NCI-H526 treated with DMSO at 0.1 percent for 48 hours (cell line): Measurements from ENCODE around the gene CORO2A.
"Not testable (repeated sequence)": the region's sequence is repeated elsewhere in the genome, so short reads cannot be mapped to it uniquely, and the experiment has no call there.

ENCODE experiments used
- DNase-seq: peaks from one replicate; lab custom pipeline; 2025; lab: John Stamatoyannopoulos, UW

Gene CORO2A

GRCh38 chr9:98117097-98117496 is 75.3 kb downstream of the CORO2A start:
- DNase-seq = not testable (repeated sequence)

GRCh38 chr9:98109052-98109451 is 83.4 kb downstream of the CORO2A start:
- DNase-seq = no peak

DNA sequence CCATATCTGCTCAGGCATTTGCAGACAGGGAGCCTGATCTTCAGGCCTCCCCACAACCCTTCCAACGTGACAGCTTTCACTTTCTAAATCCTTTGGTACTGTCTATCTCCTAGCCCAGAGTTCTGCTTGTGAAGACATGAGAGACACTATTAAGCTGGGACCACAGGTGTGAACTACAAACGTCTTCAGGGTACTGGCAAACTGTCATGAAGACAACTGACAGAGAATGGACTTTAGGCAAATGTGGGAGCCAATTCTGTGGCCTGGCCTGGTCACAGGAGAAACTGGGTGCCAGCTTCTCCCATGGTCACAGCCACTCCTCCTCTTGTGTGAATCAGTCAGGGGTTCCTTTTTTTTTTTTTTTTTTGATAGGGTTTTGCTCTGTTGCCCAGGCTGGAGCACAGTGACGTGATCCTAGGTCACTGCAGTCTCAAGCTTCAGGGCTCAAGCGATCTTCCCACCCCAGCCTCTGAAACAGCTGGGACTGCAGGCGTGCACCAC is 83.9 kb downstream of the CORO2A start:
- no peak for DNase-seq

DNA sequence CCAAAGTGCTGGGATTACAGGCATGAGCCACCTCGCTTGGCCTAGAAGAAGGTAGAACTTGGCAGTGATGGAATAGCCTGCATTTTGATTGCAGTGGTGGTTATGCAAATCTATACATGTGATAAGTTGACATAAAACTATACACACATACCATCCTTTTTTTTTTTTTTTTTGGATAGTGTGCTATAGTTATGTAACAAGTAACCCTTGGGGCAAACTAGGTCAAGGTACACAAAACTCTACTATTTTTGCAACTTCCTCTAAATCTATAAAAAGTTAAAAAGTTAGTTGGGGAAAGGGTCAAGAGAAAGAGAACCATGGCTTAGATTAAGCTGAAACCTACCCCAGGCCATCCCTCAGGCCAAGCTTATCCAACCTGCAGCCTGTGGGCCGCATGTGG is 84.5 kb downstream of the CORO2A start:
- no peak for DNase-seq

DNA sequence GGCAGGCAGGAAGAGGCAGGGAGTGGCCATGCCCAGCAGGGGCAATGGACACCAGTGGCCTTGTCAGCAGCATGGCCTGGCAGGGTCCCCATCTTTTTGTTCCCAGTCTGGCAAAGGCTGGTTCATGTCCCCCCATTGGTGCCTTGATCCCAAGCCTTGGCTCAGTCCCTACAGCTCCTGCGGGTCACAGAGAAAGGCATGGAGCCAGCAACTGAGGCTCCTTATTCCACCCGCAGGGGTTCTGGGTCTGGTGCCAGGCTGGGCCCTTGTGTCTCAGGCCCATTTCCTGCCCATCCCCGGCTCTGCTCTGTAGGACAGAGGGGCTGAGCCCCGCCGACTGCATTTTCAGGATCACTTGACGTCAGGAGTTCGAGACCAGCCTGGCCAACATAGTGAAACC is 87.4 kb downstream of the CORO2A start:
- no peak for DNase-seq

DNA sequence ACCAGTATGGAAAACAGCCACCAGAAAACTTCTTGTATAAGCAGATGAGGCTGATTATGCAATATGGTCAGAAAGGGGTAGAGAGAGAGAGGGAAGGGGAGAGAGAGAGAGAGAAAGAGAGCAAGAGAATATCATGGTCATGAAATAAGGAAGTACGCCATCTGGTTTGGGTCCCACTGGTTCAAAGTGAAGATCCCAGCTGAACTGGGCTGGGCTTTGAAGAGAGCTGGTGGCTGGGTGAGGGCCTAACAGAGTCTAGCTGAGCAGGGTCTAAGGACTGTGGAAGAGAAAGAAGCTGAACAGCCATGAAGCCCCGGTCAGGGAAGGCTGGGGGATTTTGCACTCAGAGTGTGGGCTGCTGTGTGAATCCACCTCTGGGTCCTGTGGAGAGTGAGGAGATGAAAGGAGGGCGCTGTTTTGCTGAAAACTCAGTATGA is 88.0 kb downstream of the CORO2A start:
- no peak for DNase-seq

GRCh38 chr9:98101868-98102273 is 90.6 kb downstream of the CORO2A start:
- no peak for DNase-seq

- DNase-seq = no peak
These were observed 91.0 kb downstream of the CORO2A start for GRCh38 chr9:98101416-98101815.

DNA sequence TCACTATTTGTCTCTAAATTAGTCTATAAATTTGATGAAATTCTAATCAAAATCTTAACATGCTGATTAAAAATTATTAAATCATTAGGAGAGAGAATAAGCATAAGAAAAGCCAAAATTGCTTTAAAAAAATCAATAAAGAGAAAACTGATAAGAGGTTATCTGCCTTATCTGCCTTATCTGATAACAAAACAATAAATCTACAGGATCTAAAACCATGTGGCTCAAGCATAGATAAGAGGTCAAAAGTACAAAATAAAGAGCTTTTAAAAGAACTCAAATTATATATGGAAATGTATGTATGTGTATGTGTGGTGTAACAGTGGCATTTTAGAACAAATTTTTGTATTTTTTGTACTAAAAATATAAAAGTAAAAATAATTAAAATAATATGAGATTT is 92.0 kb downstream of the CORO2A start:
- DNase-seq = no peak

GRCh38 chr9:98099898-98100297 is 92.5 kb downstream of the CORO2A start:
- DNase-seq = no peak

GRCh38 chr9:98099346-98099745 is 93.1 kb downstream of the CORO2A start:
- DNase-seq = no peak

DNA sequence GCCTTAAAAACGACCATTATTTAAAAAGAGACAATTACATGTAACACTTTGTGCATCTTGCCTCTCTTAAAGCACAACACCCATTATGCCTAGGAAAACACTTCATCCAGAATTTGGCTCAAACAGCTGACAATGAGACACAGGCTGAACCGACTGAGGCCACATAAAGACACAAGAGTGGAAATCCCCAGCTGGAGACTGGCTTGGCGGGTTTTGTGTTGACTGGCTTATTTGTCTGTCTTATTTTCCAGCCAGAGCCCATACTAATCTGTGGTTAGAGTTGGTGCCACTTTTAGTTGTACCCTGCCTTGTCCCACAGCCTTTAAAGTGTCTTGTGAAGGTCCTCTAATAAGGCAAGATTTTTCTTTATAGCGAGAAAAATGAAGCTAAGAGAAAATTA is 94.6 kb downstream of the CORO2A start:
- no peak for DNase-seq

GRCh38 chr9:98096091-98096490 is 96.3 kb downstream of the CORO2A start:
- no peak for DNase-seq

DNA sequence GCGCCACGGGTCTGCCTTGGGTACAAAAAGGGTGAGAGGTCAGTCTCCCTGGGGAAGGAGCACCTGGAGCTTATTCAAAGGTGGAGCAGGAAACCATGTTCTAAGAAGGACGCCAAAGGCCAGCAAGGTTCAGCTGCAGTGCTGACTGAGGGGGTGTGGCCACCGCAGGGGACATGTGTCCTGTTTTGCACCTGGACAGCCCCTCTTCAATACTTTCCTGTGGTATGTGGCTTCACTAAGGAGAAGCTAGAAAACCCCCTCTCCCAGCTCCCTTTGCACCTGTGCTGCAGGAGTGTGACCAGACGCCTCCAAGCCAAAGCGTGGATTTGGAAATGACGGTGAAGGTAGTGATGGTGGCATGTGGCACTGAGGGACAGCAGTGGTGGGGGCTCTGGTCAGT is 97.0 kb downstream of the CORO2A start:
- no peak for DNase-seq

DNA sequence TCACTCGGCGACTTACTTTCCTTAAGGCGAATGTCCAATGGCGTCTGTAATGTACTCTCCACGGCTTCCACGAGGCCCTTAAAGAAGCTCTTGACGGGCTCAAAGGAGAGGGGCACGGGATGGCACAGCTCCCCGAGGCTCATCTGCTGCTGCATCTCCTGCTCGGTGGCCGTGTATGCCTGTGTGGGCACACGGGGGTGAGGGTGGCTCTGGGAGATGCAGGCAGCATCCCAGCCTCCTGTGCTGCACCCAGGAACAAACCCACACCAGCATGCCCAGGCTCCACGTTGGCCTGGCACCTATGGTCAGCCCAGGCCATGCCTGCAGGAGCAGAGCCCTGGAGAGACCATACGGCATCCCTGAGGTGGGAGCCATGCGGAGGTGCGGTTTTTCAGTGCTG is 97.6 kb downstream of the CORO2A start:
- no peak for DNase-seq

- no peak for DNase-seq
These were observed 98.1 kb downstream of the CORO2A start for GRCh38 chr9:98094316-98094715.

DNA sequence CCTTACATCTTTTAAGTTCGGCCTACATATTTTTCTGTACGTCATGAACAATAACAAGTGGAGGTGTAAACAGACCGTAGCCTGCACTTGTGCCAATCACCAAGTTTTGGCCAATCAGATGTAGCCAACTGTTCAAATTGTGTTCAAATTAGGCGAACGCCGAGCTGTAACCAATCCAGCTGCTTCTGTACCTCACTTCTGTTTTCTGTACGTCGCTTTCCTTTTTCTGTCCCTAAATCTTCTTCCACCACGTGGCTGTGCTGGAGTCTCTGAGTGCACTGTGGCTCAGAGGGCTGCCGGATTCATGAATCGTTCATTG is 99.9 kb downstream of the CORO2A start:
- DNase-seq = no peak

- DNase-seq = no peak
These were observed 100.5 kb downstream of the CORO2A start for GRCh38 chr9:98091735-98092612.

- DNase-seq = not testable (repeated sequence)
These were observed 101.8 kb downstream of the CORO2A start for GRCh38 chr9:98090674-98091073.

DNA sequence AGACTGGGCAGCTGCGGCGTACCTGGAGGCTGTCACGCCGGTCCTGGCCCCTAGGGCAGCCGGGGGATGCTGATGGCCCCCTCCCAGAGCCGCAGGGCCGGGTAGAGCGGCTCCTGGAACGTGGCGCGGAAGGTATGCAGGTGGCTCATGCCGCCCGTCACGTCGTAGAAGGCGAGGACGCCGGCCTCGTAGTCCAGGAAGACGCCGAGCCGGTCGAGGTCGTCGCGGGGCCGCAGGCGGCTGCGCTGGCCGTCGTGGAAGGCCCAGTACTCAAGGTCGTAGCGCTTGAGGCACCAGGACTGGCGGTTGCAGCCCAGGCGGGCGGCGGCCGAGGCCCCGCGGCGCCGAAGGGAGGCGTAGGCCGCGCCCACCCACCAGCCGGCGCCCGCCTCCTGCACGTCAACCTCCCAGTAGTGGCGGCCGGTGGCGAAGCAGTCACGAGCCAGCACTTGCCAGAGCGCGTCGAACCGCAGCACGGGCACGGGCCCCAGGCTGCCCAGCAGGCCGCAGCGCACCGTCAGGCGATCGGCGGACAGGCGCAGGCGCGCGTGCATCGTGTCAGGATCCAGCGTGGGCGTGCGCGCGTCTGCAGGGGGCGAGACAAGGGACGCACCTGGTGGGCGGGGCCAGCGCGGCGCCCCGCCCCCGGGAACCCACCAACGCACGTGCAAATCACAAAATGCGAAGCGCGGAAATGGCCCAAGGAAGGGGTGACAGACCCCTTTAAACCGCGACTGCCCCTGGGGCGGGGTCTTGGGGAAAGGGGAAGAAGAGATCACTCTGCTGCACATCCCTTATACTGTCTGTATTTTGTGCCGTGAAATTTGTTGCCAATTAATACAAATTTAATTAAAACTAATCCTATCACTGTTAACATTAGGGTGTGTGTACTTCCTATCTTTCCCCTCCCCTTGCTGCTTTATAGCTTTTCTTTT is 104.8 kb downstream of the CORO2A start:
- DNase-seq = peak; percentile 18

DNA sequence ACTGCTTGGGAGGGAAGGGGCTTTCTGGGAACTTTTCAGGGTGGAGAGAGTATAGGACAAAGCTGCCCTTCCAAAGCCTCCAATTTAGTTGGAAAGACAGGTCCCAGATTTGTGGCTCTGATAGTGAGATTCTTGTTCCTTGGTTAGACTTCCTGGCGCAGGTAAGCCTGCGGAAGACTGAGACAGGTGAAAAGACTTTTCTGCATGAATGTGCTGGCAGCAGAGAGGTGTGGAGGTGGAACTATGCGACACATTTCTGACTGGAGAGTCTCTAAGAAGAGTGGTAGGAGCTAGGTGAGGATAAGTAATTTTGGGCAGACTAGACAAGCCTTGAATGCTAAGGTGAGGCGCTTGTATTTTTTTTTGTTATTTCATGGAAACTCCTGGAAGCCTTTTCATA is 106.0 kb downstream of the CORO2A start:
- no peak for DNase-seq

GRCh38 chr9:98085944-98086343 is 106.5 kb downstream of the CORO2A start:
- no peak for DNase-seq

- no peak for DNase-seq
These were observed 107.4 kb downstream of the CORO2A start for GRCh38 chr9:98085058-98085457.
